ENCODE results near the gene ITPR3.

GRCh38 chr6:33696076-33696475 lies 75.0 kb downstream of the ITPR3 start:
- TF ChIP-seq, protein P1, sequence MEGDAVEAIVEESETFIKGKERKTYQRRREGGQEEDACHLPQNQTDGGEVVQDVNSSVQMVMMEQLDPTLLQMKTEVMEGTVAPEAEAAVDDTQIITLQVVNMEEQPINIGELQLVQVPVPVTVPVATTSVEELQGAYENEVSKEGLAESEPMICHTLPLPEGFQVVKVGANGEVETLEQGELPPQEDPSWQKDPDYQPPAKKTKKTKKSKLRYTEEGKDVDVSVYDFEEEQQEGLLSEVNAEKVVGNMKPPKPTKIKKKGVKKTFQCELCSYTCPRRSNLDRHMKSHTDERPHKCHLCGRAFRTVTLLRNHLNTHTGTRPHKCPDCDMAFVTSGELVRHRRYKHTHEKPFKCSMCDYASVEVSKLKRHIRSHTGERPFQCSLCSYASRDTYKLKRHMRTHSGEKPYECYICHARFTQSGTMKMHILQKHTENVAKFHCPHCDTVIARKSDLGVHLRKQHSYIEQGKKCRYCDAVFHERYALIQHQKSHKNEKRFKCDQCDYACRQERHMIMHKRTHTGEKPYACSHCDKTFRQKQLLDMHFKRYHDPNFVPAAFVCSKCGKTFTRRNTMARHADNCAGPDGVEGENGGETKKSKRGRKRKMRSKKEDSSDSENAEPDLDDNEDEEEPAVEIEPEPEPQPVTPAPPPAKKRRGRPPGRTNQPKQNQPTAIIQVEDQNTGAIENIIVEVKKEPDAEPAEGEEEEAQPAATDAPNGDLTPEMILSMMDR (conservative IDR thresholded peaks at IDR 0.05), result no peak
- TF ChIP-seq ZFX (IDR thresholded peaks at IDR 0.05), result no peak

Measured in C4-2B (cell line).